Fibroblast of peridontal ligament (primary cell): ENCODE data around the gene DNM1.
A peak's percentile ranks its signal among the peaks of the same experiment; 100 is the strongest.
"Not testable (repeated sequence)": the region's sequence is repeated elsewhere in the genome, so short reads cannot be mapped to it uniquely, and the experiment has no call there.

Source experiments
- DNase-seq: peaks from one replicate; pipeline ENCODE4 v3.0.0-alpha.2; 2010; ENCODE audit errors: extremely low read depth

The DNM1 gene

GRCh38 chr9:128276008-128276573, 72.9 kb downstream of the DNM1 start, which contains the start of gene SWI5:
SWI5 (plus strand) TSS chr9:128276276.
- peak; percentile 99 for DNase-seq

- peak; percentile 42 for DNase-seq
Observed at GRCh38 chr9:128276574-128277270, 73.5 kb downstream of the DNM1 start.

- not testable (repeated sequence) for DNase-seq
Observed at GRCh38 chr9:128279088-128280073, 76.2 kb downstream of the DNM1 start.

DNA sequence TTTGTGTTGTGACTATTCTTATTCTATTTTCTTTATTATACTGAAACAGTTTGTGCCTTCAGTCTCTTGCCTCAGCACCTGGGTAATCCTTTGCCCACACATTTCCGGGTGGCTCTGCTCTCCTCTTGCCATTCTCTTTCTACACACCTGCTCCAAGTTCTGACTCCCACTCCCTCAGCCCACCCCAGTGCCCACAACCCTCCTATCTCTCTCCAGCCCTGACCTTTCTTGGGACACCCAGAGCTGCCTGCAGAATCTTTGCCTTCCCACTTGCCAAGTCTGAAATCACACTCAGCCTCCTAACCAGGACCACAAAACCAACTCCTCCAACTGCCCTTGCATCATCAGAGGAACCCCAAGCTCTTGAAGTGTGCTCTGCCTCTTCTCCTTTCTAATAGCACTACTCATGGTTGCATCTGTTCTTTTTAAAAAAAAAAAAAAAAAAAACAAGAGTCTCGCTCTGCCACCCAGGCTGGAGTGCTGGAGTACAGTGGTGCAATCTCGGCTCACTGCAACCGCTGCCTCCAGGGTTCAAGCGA, 77.0 kb downstream of the DNM1 start:
- DNase-seq: no peak

- DNase-seq: peak; percentile 33
Observed at GRCh38 chr9:128282500-128282899, 79.3 kb downstream of the DNM1 start.

- DNase-seq: no peak
Observed at GRCh38 chr9:128285033-128285784, 82.0 kb downstream of the DNM1 start.

DNA sequence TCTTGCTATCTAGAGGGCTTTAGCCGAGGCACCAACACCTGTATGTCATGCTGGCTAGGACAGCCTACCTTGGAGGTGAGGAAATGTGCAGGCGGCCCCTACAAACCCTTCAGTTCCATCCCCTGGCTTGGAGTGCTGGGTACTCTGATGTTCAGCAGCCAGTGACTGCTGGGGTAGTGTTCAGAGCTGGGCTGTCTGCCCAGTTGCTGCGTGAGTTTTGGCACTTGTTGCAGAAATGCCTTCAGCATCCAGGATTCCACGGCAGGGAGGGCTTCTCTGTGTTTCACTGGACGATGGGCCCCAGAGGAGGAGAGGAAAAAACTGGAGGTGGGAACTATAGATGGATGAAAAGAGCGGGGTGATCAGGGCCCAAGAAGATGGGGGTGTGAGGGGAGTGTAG, 83.3 kb downstream of the DNM1 start:
- DNase-seq: peak; percentile 75

DNA sequence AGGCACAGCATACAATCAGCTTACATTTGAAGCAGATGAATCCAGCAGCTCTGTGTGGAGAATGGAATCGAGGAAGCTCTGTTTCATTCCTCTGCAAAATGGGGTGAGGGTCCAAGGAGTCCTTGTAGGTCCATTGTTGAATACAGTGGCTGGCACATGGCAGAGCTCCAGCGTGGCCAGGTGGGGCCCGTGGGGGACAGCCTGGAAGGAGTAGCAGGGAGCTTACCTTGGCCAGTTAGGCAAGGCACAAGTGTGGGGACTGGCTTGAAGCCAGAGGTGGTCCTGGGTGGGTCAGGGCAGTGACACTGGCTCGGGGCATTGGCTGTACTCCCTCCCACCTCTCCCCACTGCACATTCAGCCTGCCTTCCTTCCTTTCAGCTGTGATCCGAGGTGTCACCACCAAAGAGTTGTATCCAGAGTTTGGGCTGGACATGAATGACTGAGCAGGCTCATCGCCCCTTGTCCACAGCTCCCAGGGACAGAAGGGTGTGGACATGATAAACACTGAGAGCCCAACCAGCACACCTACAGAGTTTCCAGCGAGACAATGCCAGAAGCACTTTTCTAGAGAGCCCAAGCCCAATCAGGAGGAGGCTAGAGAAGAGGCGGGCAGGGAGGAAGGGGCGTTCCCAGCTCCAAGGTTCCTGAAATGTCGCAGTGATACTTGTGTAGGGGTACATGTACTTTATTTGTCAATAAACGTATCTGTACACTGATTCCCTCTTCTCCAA, 85.3 kb downstream of the DNM1 start:
- DNase-seq: no peak

- no peak for DNase-seq
Observed at GRCh38 chr9:128292009-128292408, 88.8 kb downstream of the DNM1 start.

DNA sequence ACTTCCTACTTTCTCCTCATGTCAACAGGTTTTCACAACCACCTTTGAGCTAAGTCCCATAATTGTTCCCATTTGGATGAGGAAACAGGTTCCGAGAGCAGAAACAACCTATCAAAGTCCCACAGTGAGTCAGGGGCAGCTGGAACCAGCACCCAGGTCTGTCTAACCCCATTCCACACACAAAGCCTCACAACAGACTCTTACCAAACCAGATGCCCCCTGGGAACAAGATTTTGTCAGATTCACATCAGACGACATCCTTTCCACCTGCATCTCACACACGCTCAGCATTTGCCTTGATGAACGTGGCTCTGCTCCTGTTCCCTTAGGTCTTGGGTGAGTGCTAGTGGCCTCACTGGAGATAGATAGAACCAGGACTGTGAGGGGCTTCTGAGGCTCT, 89.9 kb downstream of the DNM1 start:
- no peak for DNase-seq

- DNase-seq: no peak
Observed at GRCh38 chr9:128294142-128294541, 91.0 kb downstream of the DNM1 start.

GRCh38 chr9:128296340-128297220, 93.4 kb downstream of the DNM1 start:
- DNase-seq: no peak

DNA sequence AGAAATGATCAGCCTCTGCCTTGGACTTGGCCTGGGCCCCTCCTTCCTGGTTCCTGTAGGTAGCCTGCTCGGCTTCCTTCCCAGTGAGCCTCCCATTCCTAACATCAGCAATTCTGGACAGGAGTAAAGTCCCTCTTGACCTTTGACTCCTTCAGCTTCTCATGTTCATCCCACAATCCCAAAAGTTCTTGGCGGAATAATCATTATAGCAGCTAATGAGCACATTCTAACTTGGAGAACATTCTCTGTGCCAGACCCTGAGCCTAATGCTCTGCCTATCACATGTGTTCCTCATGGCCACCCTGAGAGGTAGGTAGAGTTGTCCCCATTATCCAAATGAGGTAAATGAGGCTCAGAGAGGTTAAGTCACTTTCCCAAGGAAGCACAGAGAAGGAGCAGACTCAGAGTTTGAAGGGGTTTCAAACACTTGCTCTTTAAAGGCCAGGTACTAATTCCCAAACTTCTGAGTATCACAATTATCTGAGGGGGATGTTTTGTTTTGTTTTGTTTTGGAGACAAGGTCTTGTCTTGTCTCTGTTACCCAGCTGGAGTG, 94.1 kb downstream of the DNM1 start:
- no peak for DNase-seq

- no peak for DNase-seq
Observed at GRCh38 chr9:128298535-128299482, 95.6 kb downstream of the DNM1 start.

- DNase-seq: no peak
Observed at GRCh38 chr9:128304136-128304970, 101.2 kb downstream of the DNM1 start.
